ENCODE measurements around the gene CHRNA3.

- TF ChIP-seq CTCF (IDR thresholded peaks at IDR 0.05) = no peak
- no peak for TF ChIP-seq POLR2A (IDR thresholded peaks at IDR 0.05)
Measured at GRCh38 chr15:78619022-78619950, 1.5 kb downstream of the CHRNA3 start.
